PC-9 (cell line): ENCODE data around the gene NMD3.

ENCODE experiments used
- CTCF ChIP-seq: fragments of 200-600 bp; sonication (generic); conservative IDR thresholded peaks from 2 replicates; pipeline ENCODE4 v1.6.1; 2017; ENCODE audit warnings: mixed run types, antibody characterized with exemption, mild to moderate bottlenecking, moderate library complexity
- EZH2 ChIP-seq: fragments of 200-600 bp; sonication (generic); IDR thresholded peaks from 2 replicates; pipeline ENCODE4 v1.8.0; 2017; ENCODE audit warnings: antibody characterized with exemption, low read depth

- TF ChIP-seq EZH2 (no peak), CTCF (no peak)
Observed at GRCh38 chr3:161270991-161271390, 49.9 kb downstream of the NMD3 start.
